Stimulated activated naive CD4-positive, alpha-beta T cell treated with Interleukin-2 at 50 U/mL for 16 hours (primary cell): Measurements from ENCODE around the gene ZBED4.

ENCODE experiments used
- DNase-seq: peaks from one replicate; lab custom pipeline; 2025; lab: John Stamatoyannopoulos, UW

The ZBED4 gene

GRCh38 chr22:49920859-49921258, 67.2 kb downstream of the ZBED4 start:
- no peak for DNase-seq

GRCh38 chr22:49921508-49922278, 68.0 kb downstream of the ZBED4 start:
- no peak for DNase-seq

GRCh38 chr22:49922484-49922883, 68.8 kb downstream of the ZBED4 start:
- no peak for DNase-seq

- no peak for DNase-seq
Observed at GRCh38 chr22:49922926-49923325, 69.3 kb downstream of the ZBED4 start.

- peak; percentile 17 for DNase-seq
Observed at GRCh38 chr22:49923445-49923844, 69.8 kb downstream of the ZBED4 start.

GRCh38 chr22:49924113-49924833, 70.6 kb downstream of the ZBED4 start:
- no peak for DNase-seq

- DNase-seq: peak; percentile 68
Observed at GRCh38 chr22:49925525-49926128, 72.0 kb downstream of the ZBED4 start.

- no peak for DNase-seq
Observed at GRCh38 chr22:49926916-49927315, 73.3 kb downstream of the ZBED4 start.

- DNase-seq: no peak
Observed at GRCh38 chr22:49927483-49928184, 74.0 kb downstream of the ZBED4 start.

- no peak for DNase-seq
Observed at GRCh38 chr22:49928185-49928495, 74.5 kb downstream of the ZBED4 start.

GRCh38 chr22:49928555-49929210, 75.0 kb downstream of the ZBED4 start:
- DNase-seq: no peak

- peak; percentile 58 for DNase-seq
Observed at GRCh38 chr22:49929211-49929979, 75.8 kb downstream of the ZBED4 start.

- DNase-seq: no peak
Observed at GRCh38 chr22:49929994-49930575, 76.4 kb downstream of the ZBED4 start.

GRCh38 chr22:49930596-49931412, 77.2 kb downstream of the ZBED4 start:
- DNase-seq: peak; percentile 32

GRCh38 chr22:49933236-49934159, 79.9 kb downstream of the ZBED4 start:
- DNase-seq: no peak

- peak; percentile 20 for DNase-seq
Observed at GRCh38 chr22:49934160-49934890, 80.7 kb downstream of the ZBED4 start.

- DNase-seq: peak; percentile 85
Observed at GRCh38 chr22:49934891-49935557, 81.4 kb downstream of the ZBED4 start.

GRCh38 chr22:49935561-49935960, 81.9 kb downstream of the ZBED4 start:
- peak; percentile 62 for DNase-seq
